LHCN-M2 (cell line): ENCODE results near the gene CXorf49B. TPM values are rescaled to one million over a fixed set of nuclear protein-coding genes. Genes with fewer than 3 reads are reported as not detected.
"Not testable (repeated sequence)": the region's sequence is repeated elsewhere in the genome, so short reads cannot be mapped to it uniquely, and the experiment has no call there.

ENCODE experiments used
- DNase-seq: peaks from one replicate; pipeline ENCODE4 v3.0.0-alpha.2; 2012; ENCODE audit warnings: low read depth
- polyA plus RNA-seq: library from polyadenylated mRNA; unstranded; fragments of >200 nt; gene quantifications from one replicate; pipeline ENCODE4 v1.2.1, GENCODE V29; 2012; ENCODE audit warnings: missing spikeins
- total RNA-seq: library from RNA; depleted of rRNA; stranded (reverse); fragments of >200 nt; gene quantifications from 2 replicates; pipeline ENCODE4 v1.2.3, GENCODE V29; 2014; rRNA removed

The CXorf49B gene
- not detected in 2 replicates for total RNA-seq
- not detected for polyA plus RNA-seq

DNA sequence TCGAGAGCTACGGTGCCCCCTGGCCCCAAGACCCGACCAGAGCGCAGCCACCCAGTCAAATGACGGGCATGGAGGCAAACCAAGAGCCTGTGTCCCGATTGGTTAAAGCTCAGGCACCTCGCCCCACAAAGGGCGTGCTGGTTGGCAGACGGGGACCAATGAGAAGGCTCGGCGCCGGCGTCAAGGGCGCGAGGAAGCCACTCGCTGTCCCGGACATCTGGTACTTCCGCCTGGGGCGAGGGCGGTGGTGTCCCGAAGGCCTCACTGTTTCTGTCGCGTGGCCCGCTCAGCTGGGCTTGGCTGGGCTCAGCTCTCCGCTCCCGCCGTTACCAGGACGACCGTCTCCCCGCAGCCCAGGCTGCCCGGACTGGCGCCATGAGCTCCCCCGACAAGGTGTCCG, at the start of gene CXorf49B:
CXorf49B (plus strand) TSS at position 301 of the 400 bp plus-strand sequence; CDS start at position 376, 75 bp downstream.
- not testable (repeated sequence) for DNase-seq

GRCh38 chrX:71714064-71714463, 49.1 kb upstream of the CXorf49B start:
- not testable (repeated sequence) for DNase-seq

- not testable (repeated sequence) for DNase-seq
These were observed 47.6 kb upstream of the CXorf49B start for GRCh38 chrX:71715551-71715950.

GRCh38 chrX:71716323-71716722, 46.8 kb upstream of the CXorf49B start:
- not testable (repeated sequence) for DNase-seq

- not testable (repeated sequence) for DNase-seq
These were observed 45.0 kb upstream of the CXorf49B start, which contains the start of gene CXorf49 for GRCh38 chrX:71718185-71718584. Gene CXorf49, minus strand, starts transcription at chrX:71718285. Its CDS starts 134 bp downstream, at chrX:71718151.

DNA sequence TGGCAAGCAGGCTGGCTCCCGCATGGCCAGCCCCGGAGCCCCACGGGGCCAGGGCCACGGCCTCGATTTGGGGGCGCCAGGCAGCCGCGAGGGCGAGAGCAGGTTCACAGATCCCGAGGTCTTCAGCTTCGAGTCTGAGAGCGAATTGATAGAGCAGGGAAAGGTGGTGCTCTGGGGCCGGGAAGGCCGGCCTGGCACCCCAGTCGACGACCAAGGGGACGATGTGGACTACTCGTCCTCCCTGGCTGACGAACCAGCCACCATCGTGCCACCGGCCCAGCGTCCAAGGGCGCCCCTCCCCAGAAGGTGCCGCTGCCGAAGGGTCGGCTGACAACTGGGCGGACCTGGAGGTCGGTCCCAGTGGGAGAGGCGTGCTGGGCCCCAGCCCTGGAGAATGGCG, 44.0 kb upstream of the CXorf49B start:
- DNase-seq: not testable (repeated sequence)

DNA sequence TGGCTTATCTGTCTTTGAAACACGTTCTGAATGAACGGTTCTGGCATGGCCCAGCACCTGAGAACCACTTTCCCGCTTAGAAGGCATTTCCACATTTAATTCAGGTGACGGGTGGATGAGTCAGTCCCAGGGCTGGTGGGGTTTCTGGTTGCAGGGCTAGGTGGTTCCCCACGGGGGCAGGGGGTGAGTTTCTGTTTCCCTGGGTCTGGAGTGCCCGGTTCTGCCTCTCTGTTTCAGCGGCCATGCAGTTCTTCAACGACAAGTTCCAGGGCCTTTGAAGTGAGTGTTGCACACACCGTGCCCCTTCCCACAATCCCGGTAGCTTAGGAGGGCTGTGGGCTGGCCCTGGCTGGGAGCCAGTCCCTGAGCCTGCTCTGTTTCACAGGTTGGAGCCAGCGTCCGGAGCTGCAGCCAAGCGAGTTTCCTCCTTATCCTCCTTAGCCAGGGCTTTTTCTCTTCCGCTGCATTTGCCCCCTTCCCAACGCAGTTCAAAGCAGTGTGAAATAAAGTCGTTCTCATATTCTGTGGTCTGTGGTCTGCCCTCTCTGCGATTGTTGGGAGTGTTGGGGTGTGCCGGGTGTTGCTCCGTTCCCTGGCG, 42.8 kb upstream of the CXorf49B start:
- not testable (repeated sequence) for DNase-seq

DNA sequence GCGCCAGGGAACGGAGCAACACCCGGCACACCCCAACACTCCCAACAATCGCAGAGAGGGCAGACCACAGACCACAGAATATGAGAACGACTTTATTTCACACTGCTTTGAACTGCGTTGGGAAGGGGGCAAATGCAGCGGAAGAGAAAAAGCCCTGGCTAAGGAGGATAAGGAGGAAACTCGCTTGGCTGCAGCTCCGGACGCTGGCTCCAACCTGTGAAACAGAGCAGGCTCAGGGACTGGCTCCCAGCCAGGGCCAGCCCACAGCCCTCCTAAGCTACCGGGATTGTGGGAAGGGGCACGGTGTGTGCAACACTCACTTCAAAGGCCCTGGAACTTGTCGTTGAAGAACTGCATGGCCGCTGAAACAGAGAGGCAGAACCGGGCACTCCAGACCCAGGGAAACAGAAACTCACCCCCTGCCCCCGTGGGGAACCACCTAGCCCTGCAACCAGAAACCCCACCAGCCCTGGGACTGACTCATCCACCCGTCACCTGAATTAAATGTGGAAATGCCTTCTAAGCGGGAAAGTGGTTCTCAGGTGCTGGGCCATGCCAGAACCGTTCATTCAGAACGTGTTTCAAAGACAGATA, 2.4 kb upstream of the CXorf49B start:
- not testable (repeated sequence) for DNase-seq

- DNase-seq: not testable (repeated sequence)
These were observed 1.7 kb downstream of the CXorf49B start for GRCh38 chrX:71764832-71765231.

GRCh38 chrX:71765613-71766012, 2.5 kb downstream of the CXorf49B start:
- DNase-seq: not testable (repeated sequence)

DNA sequence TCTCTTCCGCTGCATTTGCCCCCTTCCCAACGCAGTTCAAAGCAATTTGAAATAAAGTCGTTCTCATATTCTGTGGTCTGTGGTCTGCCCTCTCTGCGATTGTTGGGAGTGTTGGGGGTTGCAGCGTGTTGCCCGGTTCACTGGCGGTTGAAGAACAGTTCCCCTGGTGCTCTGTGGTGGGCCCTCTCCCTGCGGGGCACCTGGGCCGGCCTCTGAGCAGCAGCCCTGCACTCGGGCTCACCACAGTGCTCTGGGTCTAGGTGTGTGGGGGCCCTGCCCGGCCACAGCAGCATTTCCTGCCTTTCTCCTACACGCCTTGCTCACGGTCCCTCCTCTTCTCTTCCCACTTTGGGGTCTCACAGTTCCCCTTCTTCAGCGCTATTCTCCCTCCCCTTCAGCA, 4.0 kb downstream of the CXorf49B start:
- not testable (repeated sequence) for DNase-seq

DNA sequence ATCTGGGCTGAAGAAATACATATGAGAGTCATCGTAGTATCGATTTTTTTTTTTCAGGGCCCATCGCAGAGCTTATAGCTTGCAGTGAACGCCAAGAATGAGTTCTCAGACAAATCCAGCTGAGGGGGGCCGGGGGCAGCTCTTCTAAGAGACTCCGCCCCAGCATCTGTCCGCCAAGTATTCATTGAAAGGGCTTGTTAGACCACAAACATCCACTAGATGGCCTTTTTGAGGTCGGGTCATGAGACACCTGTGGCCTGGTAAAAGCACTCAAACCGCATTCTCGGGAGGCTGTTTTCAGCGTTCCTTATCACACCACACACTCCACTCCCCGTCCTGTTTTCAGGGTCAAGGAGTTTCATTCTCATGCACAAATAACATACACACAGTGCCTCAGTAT, 15.2 kb downstream of the CXorf49B start:
- DNase-seq: not testable (repeated sequence)

GRCh38 chrX:71782225-71782949, 19.2 kb downstream of the CXorf49B start:
- not testable (repeated sequence) for DNase-seq

DNA sequence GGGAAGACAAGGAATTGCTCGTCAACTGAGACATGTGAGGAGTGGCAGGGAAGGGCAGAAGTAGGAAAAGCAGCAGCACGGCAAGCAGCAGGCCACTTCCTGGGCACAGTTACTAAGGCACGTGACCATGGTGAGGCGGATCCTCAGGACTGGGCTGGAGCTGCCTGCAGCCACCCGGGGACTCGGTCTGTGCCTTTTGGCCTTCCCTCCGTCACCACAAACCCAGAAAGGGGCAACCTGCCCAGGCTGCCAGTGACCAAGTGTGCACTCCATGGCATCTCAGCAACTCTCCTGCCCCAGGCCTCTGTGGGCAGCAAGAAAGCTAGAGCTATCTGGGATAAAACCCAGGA, 19.8 kb downstream of the CXorf49B start:
- not testable (repeated sequence) for DNase-seq

DNA sequence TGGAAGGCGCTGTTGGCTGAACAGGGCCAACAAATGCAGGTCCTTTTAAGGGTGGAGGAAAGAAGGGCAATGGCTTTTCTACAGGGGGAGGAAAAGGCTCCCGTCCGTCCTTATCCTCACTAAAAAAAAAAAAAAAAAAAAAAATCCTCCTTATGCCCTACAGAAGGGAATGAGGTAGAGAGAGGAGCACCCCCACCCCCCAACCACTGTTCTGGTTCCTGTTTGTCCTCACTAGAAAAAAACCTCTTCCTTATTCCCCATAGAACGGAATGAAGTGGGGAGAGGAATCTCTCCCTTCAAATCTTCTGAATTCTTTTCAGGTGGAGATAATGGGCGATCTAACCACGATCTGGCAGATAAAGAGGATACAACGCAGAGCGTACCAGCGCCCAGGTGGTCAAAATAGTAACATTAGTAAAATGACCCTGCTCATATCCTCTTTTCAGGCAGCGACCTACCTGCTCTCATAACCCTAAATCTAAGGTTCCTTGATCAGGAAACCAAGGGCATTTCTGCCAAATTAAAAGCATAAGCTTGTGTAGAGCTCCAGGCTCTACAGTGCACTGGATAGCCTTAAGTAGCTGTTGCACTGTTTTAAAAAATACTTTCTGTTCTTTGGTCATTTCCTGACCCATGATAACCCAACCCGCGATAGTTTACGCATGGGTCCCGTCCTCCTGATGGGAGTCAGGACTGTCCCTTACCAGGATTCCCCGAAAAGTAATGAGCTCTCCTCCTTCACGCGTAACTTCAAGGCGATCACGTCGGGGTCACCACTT, 20.6 kb downstream of the CXorf49B start:
- not testable (repeated sequence) for DNase-seq

DNA sequence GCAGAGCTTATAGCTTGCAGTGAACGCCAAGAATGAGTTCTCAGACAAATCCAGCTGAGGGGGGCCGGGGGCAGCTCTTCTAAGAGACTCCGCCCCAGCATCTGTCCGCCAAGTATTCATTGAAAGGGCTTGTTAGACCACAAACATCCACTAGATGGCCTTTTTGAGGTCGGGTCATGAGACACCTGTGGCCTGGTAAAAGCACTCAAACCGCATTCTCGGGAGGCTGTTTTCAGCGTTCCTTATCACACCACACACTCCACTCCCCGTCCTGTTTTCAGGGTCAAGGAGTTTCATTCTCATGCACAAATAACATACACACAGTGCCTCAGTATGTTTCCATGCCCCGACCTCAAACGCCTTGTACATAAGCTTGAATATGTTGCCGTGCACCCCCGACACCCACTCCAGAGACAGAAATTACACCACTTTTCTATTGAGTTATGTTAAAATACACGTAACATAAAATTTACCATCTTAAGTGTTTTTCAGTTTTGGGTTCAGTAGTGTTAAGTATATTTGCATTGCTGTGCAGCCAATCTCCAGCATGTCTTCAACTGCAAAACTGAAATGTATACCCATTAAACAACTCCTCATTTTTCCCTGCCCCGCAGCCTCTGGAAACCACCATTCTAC, 21.3 kb downstream of the CXorf49B start:
- DNase-seq: not testable (repeated sequence)

DNA sequence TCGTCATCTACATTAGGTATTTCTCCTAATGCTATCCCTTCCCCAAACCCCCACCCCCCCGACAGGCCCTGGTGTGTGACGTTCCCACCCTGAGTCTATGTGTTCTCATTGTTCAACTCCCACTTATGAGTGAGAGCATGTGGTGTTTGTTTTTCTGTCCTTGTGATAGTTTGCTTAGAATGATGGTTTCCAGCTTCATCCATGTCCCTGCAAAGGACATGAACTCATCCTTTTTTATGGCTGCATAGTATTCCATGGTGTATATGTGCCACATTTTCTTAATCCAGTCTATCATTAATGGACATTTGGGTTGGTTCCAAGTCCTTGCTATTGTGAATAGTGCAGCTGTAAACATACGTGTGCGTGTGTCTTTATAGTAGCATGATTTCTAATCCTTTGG, 43.3 kb downstream of the CXorf49B start:
- not testable (repeated sequence) for DNase-seq

- no peak for DNase-seq
These were observed 46.7 kb downstream of the CXorf49B start for GRCh38 chrX:71809886-71810285.

- DNase-seq: no peak
These were observed 51.2 kb downstream of the CXorf49B start for GRCh38 chrX:71814123-71814912.
